Transverse colon (tissue), 4 donors: Measurements from ENCODE around the gene CKM. TPM values are rescaled to one million over a fixed set of nuclear protein-coding genes. Genes with fewer than 3 reads are reported as not detected.

ENCODE experiments used
- DNase-seq: peaks from one replicate; pipeline ENCODE4 v3.0.0-alpha.2; 2019
- H3K27ac ChIP-seq, 4 donors: fragments of 200-600 bp; sonication (generic); 2 replicates each; pipeline ENCODE4 v1.5.1; 2016 to 2018; ENCODE audit warnings: inconsistent platforms in 4 of 4
- H3K27me3 ChIP-seq: fragments of 200-600 bp; sonication (generic); 2 replicates; pipeline ENCODE4 v1.5.1; 2017; ENCODE audit warnings: inconsistent platforms
- H3K36me3 ChIP-seq, 4 donors: fragments of 200-600 bp; sonication (generic); 2 replicates each; pipeline ENCODE4 v1.5.1; 2017 to 2019; ENCODE audit warnings: inconsistent platforms in 4 of 4
- H3K4me1 ChIP-seq, 4 donors: fragments of 200-600 bp; sonication (generic); 2 replicates each; pipeline ENCODE4 v1.5.1; 2017 to 2020; ENCODE audit warnings: inconsistent platforms in 4 of 4
- H3K4me3 ChIP-seq, 4 donors: fragments of 200-600 bp; sonication (generic); 1 replicate in 1 of 4; 2 replicates in 3 of 4; pipeline versions ENCODE4 v1.5.1 to v1.6.1; 2017 to 2019; ENCODE audit warnings: inconsistent platforms in 4 of 4
- H3K9me3 ChIP-seq, 2 donors: fragments of 200-600 bp; sonication (generic); 2 replicates each; pipeline ENCODE4 v1.5.1; 2017 to 2019; ENCODE audit warnings: inconsistent platforms in 2 of 2
- EP300 ChIP-seq: sonication (generic); formaldehyde crosslinking; IDR thresholded peaks from one replicate; pipeline ENCODE4 v1.6.1; 2017; ENCODE audit warnings: antibody characterized with exemption, low read depth
- POLR2A ChIP-seq: fragments of 450-650 bp; IDR thresholded peaks from one replicate; pipeline ENCODE4 v1.6.1; 2016; ENCODE audit warnings: antibody characterized with exemption, mild to moderate bottlenecking, moderate library complexity
- POLR2AphosphoS5 ChIP-seq, 3 donors: sonication (generic); formaldehyde crosslinking; IDR thresholded peaks; one replicate each; pipeline ENCODE4 v1.6.1; 2016; ENCODE audit warnings: antibody characterized with exemption in 3 of 3
- WGBS, 2 donors: methylation state at CpG; one replicate each; pipeline ENCODE4 v1.1.5; 2018; ENCODE audit warnings: low coverage in 1 of 2; 5-methylcytosine and 5-hydroxymethylcytosine counted together
- in situ Hi-C, 4 donors: fragments of 200-750 bp; cut with MboI; loops; one replicate each; pipeline versions ENCODE4 v1.15.0 to v1.15.1; 2017; ENCODE audit warnings: low sequenced_read_pairs in 3 of 4, low pct_ligation_motif_present in 1 of 4, low pct_unique_long_range_greater_than_20kb in 1 of 4
- intact Hi-C: fragments of 100-400 bp; cut with DNase I; formaldehyde crosslinking; loops from one replicate; pipeline ENCODE4 v1.15.1; 2023; ENCODE audit warnings: low total_unique reads
- total RNA-seq, 4 donors: library from RNA; depleted of rRNA; stranded (reverse); fragments of >200 nt; gene quantifications; one replicate each; pipeline ENCODE4 v1.1.0, GENCODE V29; 2016
- TF ChIP-seq, protein P1 (sequence below), 5 experiments: fragments of 200-600 bp in 3 of 5; fragments of 450-650 bp in 2 of 5; sonication (generic) in 3 of 5; IDR thresholded peaks; 1 replicate in 2 of 5; 2 replicates in 3 of 5; pipeline ENCODE4 v1.5.1; 2016 to 2017; ENCODE audit warnings: antibody characterized with exemption in 5 of 5, inconsistent platforms in 3 of 5, mild to moderate bottlenecking in 2 of 5, moderate library complexity in 1 of 5

CKM gene
- total RNA-seq, 4 donors from 2014 or later, result 4.0 to 32.2 (median 27.9) TPM; not detected in 1

DNA sequence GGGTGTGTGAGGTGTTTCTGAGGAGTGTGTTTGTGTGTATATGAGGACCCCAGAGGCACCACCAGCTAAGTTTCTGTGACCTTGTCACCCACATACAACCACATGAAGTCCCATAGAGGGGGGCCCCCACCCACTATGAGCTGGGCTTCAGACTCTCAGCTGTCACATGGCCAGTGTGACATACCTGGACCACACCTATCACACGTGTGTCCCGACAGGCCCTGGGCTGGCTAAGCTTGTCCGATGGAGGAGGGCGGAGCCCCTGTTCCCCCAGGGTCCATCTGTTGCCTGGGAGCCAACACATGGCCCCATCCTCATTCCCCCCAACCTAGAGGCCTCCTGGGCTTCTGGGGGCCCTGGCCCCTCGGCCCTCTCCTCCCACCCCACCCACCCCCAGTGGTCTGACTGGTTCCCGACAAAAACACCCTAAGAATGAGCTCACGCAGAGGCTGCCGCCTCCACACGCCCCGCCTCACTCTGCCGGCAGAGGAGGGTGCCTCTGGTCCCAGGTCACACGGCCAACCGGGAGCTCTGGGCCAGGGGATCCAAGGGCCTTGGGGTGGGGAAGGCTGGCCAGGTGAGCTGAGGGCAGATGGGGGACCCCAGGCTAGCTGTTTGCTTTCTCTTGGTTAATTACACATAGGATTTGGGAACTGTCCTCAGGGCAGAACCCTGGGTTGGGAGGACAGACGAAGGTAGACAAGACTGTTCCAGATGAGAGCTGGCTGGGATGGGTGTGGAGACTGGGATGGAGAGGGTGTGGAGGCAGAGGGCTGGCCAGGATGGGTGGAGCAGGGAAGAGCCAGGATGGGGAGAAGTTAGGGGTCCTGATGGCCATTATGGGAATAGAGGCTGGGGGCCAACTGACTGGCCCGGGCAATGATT is 22.2 kb upstream of the CKM start:
- H3K4me3 ChIP-seq, result no peak overlapping the region
- no peaks in the 10 kb centered on the region for H3K9me3 ChIP-seq
- H3K4me1 ChIP-seq, result peaks cover 0 to 9% (median 8%) of the 10 kb centered on the region in 4 donors
- DNase-seq, result no peak
- intact Hi-C loops (loop anchor here (10.0 kb wide), 1 partner anchor 240 kb away; no protein-coding TSS in a partner anchor), in situ Hi-C loops (no loop called here)
- H3K27ac ChIP-seq, result no peak overlapping the region
- peaks cover 72% of the 10 kb centered on the region for H3K27me3 ChIP-seq
- TF ChIP-seq, protein P1, sequence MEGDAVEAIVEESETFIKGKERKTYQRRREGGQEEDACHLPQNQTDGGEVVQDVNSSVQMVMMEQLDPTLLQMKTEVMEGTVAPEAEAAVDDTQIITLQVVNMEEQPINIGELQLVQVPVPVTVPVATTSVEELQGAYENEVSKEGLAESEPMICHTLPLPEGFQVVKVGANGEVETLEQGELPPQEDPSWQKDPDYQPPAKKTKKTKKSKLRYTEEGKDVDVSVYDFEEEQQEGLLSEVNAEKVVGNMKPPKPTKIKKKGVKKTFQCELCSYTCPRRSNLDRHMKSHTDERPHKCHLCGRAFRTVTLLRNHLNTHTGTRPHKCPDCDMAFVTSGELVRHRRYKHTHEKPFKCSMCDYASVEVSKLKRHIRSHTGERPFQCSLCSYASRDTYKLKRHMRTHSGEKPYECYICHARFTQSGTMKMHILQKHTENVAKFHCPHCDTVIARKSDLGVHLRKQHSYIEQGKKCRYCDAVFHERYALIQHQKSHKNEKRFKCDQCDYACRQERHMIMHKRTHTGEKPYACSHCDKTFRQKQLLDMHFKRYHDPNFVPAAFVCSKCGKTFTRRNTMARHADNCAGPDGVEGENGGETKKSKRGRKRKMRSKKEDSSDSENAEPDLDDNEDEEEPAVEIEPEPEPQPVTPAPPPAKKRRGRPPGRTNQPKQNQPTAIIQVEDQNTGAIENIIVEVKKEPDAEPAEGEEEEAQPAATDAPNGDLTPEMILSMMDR (IDR thresholded peaks at IDR 0.05), result no peak
- 26% methylated on average over 15 of the region's 15 CpGs; no CpG with 5 or more reads in 1 of the 2 donors for WGBS, 2 donors
- H3K36me3 ChIP-seq, result no peaks in the 10 kb centered on the region

DNA sequence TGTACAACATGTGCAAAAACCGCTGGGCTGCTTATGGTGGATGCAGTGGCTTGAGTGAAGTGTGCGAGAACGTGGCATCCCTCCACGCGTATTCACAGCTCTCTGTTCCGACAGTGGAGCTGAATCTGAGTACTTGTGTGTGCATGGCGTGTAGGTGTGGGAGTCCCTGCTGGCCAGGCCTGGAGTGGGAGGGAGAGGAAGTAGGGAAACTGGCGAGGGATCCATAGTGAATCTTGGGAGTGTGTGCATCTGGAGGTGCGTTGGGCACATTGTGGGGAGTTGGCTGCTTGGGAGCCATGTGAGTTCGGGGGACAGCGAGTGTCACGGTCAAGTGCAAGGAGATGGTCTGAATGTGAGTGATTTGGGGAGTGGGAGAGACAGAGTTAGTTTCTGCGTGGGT is 20.2 kb upstream of the CKM start:
- Histone ChIP-seq H3K27ac (no peak overlapping the region), H3K4me1 (peaks cover 0 to 12% (median 8%) of the 10 kb centered on the region in 4 donors), H3K4me3 (no peak overlapping the region), H3K9me3 (no peaks in the 10 kb centered on the region), H3K36me3 (no peaks in the 10 kb centered on the region), H3K27me3 (peaks cover 81% of the 10 kb centered on the region)
- no peak for TF ChIP-seq POLR2AphosphoS5 (IDR thresholded peaks at IDR 0.05)
- TF ChIP-seq POLR2A, result no peak
- WGBS, 2 donors, result 80 to 90% methylated on average over 5 to 13 of the region's 13 CpGs
- no peak for DNase-seq
- intact Hi-C loops, result loop anchor here (10.0 kb wide), 1 partner anchor 238 kb away; no protein-coding TSS in a partner anchor
- in situ Hi-C loops, result no loop called here

DNA sequence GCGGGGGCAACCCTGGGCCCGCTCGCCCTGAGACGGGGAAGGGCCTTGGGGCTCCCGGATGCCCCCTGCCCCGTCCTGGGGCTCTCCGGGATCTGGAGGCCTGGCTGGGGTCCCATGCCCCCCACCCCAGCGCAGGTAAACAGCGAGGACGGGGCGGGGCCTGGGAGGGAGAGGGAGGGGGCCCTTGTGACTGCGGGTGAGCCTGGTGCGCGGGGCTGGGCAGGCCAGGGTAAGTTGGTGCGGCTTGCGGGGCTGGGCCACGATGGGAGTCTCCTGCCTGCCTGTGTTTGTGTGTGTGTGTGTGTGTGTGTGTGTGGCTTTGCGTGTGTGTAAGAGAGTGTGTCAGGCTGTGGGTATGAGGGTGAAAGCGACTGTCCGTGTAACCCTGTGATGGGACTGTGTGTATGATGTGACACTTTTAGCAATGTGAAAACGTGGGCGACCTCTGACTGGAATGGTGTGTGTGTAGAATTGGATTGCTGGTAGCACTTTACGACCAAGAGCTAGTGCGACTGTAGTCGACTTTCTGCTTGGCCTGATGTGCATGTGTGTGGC is 18.3 kb upstream of the CKM start:
- no peak overlapping the region for H3K27ac ChIP-seq
- intact Hi-C loops, result loop anchor here (10.0 kb wide), 1 partner anchor 236 kb away; no protein-coding TSS in a partner anchor
- DNase-seq, result no peak

DNA sequence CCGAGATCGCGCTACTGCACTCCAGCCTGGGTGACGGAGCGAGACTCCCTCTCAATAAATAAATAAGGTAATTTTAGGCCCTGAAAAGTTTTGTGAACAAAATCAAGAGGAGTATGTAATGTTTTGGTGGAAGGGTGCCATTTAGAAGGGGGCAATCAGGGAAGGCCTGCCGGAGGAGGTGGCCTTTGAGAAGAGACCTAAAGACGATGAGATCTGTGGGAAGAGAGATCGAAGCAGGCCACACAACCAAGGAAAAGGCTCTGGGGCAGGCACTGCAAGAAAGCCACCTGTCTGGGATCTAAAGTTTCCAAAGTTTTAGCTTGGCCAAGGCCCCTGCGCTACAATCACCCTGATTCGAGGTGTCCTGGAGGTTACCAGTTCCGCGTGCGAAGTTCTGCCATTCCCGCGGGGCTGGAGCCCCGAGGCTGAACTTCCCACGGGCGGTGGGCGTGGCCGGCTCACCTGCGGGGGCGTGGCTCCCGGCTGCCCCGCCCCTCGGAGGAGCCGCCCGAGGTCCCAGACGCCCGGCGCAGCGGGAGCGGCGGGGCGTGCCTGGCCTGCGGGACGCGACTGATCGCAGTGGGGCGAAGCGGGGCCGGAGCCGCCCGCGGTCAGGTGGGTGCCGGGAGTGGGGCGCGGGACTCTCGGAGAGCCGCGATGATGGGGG is 17.7 kb upstream of the CKM start, which contains the start of gene KLC3:
KLC3 (plus strand) TSS at position 519 of the 667 bp plus-strand sequence. CDS start 4,792 bp downstream, outside the sequence.
- H3K36me3 ChIP-seq, result no peaks in the 10 kb centered on the region
- DNase-seq, result peak; percentile 61
- H3K27me3 ChIP-seq, result peaks cover 62% of the 10 kb centered on the region
- in situ Hi-C loops, result no loop called here
- 12 to 39% methylated on average over 3 to 50 of the region's 50 CpGs for WGBS, 2 donors
- H3K27ac ChIP-seq, result no peak within 1 kb of the TSS
- no peaks in the 10 kb centered on the region for H3K9me3 ChIP-seq
- intact Hi-C loops, result loop anchor here (10.0 kb wide), 1 partner anchor 236 kb away; no protein-coding TSS in a partner anchor
- TF ChIP-seq POLR2AphosphoS5 (IDR thresholded peaks at IDR 0.05) (no peak), EP300 (no peak), POLR2A (no peak)
- TF ChIP-seq, protein P1 (IDR thresholded peaks at IDR 0.05), result no peak
- peaks cover 0 to 12% (median 8%) of the 10 kb centered on the region in 4 donors for H3K4me1 ChIP-seq
- peak within 1 kb of the TSS in 2 of 4 donors; percentile 22 to 27 for H3K4me3 ChIP-seq

More for the DNA sequence above, 18.3 kb upstream of the CKM start:
- Histone ChIP-seq H3K27me3 (peaks cover 69% of the 10 kb centered on the region), H3K4me3 (peak overlapping the region in 2 of 4 donors; percentile 22 to 27), H3K36me3 (no peaks in the 10 kb centered on the region), H3K9me3 (no peaks in the 10 kb centered on the region), H3K4me1 (peaks cover 0 to 12% (median 8%) of the 10 kb centered on the region in 4 donors)
- 11% methylated on average over 23 of the region's 25 CpGs; no CpG with 5 or more reads in 1 of the 2 donors for WGBS, 2 donors
- TF ChIP-seq POLR2A (no peak), POLR2AphosphoS5 (IDR thresholded peaks at IDR 0.05) (no peak), EP300 (no peak)
- TF ChIP-seq, protein P1 (IDR thresholded peaks at IDR 0.05), result no peak
- in situ Hi-C loops, result no loop called here
